NCI-H1105 (cell line): Measurements from ENCODE around the gene TLX1.

Source experiments
- DNase-seq: peaks from one replicate; lab custom pipeline; 2025; lab: John Stamatoyannopoulos, UW

The TLX1 gene

GRCh38 chr10:101112799-101113594 is 18.1 kb upstream of the TLX1 start:
- no peak for DNase-seq

GRCh38 chr10:101113890-101114403 is 17.2 kb upstream of the TLX1 start:
- DNase-seq, result no peak

GRCh38 chr10:101114646-101115045 is 16.5 kb upstream of the TLX1 start:
- DNase-seq, result no peak

- no peak for DNase-seq
Observed at GRCh38 chr10:101116754-101117153, 14.3 kb upstream of the TLX1 start.

GRCh38 chr10:101118031-101118430 is 13.1 kb upstream of the TLX1 start:
- no peak for DNase-seq

GRCh38 chr10:101120520-101120883 is 10.6 kb upstream of the TLX1 start:
- no peak for DNase-seq

- no peak for DNase-seq
Observed at GRCh38 chr10:101120884-101121653, 10.0 kb upstream of the TLX1 start.

- DNase-seq, result no peak
Observed at GRCh38 chr10:101121654-101122031, 9.5 kb upstream of the TLX1 start.

GRCh38 chr10:101122270-101123084 is 8.6 kb upstream of the TLX1 start:
- no peak for DNase-seq

GRCh38 chr10:101123085-101123814 is 7.8 kb upstream of the TLX1 start:
- DNase-seq, result no peak

GRCh38 chr10:101123815-101124617 is 7.1 kb upstream of the TLX1 start:
- no peak for DNase-seq

- no peak for DNase-seq
Observed at GRCh38 chr10:101124933-101125332, 6.2 kb upstream of the TLX1 start.

- DNase-seq, result no peak
Observed at GRCh38 chr10:101126684-101127628, 4.1 kb upstream of the TLX1 start.

GRCh38 chr10:101130141-101130540 is 959 bp upstream of the TLX1 start:
- DNase-seq, result no peak

- DNase-seq, result no peak
Observed at GRCh38 chr10:101131962-101132635, 999 bp downstream of the TLX1 start.

GRCh38 chr10:101132636-101133473 is 1.8 kb downstream of the TLX1 start:
- DNase-seq, result no peak

GRCh38 chr10:101133489-101134298 is 2.6 kb downstream of the TLX1 start:
- no peak for DNase-seq
